H1 (cell line): ENCODE data around the gene NOM1. TPM values are rescaled to one million over a fixed set of nuclear protein-coding genes. Genes with fewer than 3 reads are reported as not detected.

Experiments used
- CTCF ChIA-PET: fragments of 300-600 bp; sonication (Branson Sonifier 250); formaldehyde crosslinking; loops from one replicate; lab custom pipeline; 2021; ENCODE audit not compliant: partially characterized antibody; lab: Charles Lee
- POLR2A ChIA-PET: fragments of 300-600 bp; sonication (Branson Sonifier 250); formaldehyde crosslinking; loops from one replicate; lab custom pipeline; 2021; ENCODE audit warnings: inconsistent platforms; ENCODE audit not compliant: partially characterized antibody; lab: Charles Lee
- DNase-seq, 2 experiments: peaks; one replicate each; pipeline versions ENCODE4 v3.0.0 to v3.0.0-alpha.2; 2010 to 2022; ENCODE audit warnings: low spot score in 2 of 2, low read depth in 1 of 2, mixed read lengths in 1 of 2
- FAIRE-seq: peaks from 2 replicates; lab custom pipeline; 2011; peaks lifted over from hg19 to GRCh38; lab: Jason Lieb, UNC
- H2AFZ ChIP-seq: 2 replicates; pipeline ENCODE4 v1.8.1; 2012; ENCODE audit warnings: low read length, inconsistent platforms
- H2AK5ac ChIP-seq: 2 replicates; pipeline ENCODE4 v1.6.1; 2013; ENCODE audit warnings: low read depth, low read length
- H2BK120ac ChIP-seq: replicated peaks from 2 replicates; pipeline ENCODE3; 2013; ENCODE audit warnings: low read depth, low read length, inconsistent platforms
- H2BK12ac ChIP-seq: 2 replicates; pipeline ENCODE4 v1.6.1; 2013; ENCODE audit warnings: low read depth, low read length
- H2BK15ac ChIP-seq: 2 replicates; pipeline ENCODE4 v1.6.1; 2013; ENCODE audit warnings: low read length
- H2BK20ac ChIP-seq: 2 replicates; pipeline ENCODE4 v1.6.1; 2013; ENCODE audit warnings: low read length
- H2BK5ac ChIP-seq: 2 replicates; pipeline ENCODE4 v1.6.1; 2013; ENCODE audit warnings: low read depth, low read length
- H3K14ac ChIP-seq: 2 replicates; pipeline ENCODE4 v1.6.1; 2013; ENCODE audit warnings: inconsistent platforms; ENCODE audit not compliant: insufficient read length
- H3K18ac ChIP-seq: 2 replicates; pipeline ENCODE4 v1.6.1; 2013; ENCODE audit warnings: low read length; ENCODE audit errors: extremely low read depth
- H3K23ac ChIP-seq: 2 replicates; pipeline ENCODE4 v1.6.1; 2013; ENCODE audit warnings: inconsistent platforms; ENCODE audit not compliant: insufficient read length
- H3K23me2 ChIP-seq: 2 replicates; pipeline ENCODE4 v1.6.1; 2013; ENCODE audit warnings: low read depth, low read length
- H3K27ac ChIP-seq: 2 replicates; pipeline ENCODE4 v1.6.1; 2011; ENCODE audit warnings: low read depth, low read length, inconsistent platforms
- H3K27me3 ChIP-seq, 4 experiments: replicated peaks in 1 of 4; 1 replicate in 1 of 4; 2 replicates in 3 of 4; pipeline versions ENCODE4 v1.6.1 to v1.8.1; 2011 to 2013; ENCODE audit warnings: low read length in 3 of 4, mild to moderate bottlenecking in 3 of 4, inconsistent platforms in 2 of 4, mixed read lengths in 2 of 4, moderate library complexity in 1 of 4; ENCODE audit not compliant: control insufficient read depth in 3 of 4, insufficient read depth in 3 of 4; ENCODE audit errors: extremely low read depth in 1 of 4
- H3K36me3 ChIP-seq, 4 experiments: 2 replicates each; pipeline versions ENCODE4 v1.6.1 to v1.8.1; 2011 to 2013; ENCODE audit warnings: mild to moderate bottlenecking in 4 of 4, low read length in 3 of 4, moderate library complexity in 2 of 4, control low read depth in 1 of 4, inconsistent platforms in 1 of 4; ENCODE audit not compliant: insufficient read depth in 4 of 4, control insufficient read depth in 2 of 4
- H3K4ac ChIP-seq: replicated peaks from 2 replicates; pipeline ENCODE3; 2013; ENCODE audit warnings: low read length, low read depth, mixed read lengths, inconsistent platforms; ENCODE audit not compliant: insufficient read length
- H3K4me1 ChIP-seq, 4 experiments: replicated peaks in 1 of 4; 1 replicate in 1 of 4; 2 replicates in 3 of 4; pipeline versions ENCODE4 v1.6.1 to v1.8.1; 2011 to 2013; ENCODE audit warnings: low read length in 3 of 4, inconsistent platforms in 2 of 4, mixed read lengths in 1 of 4; ENCODE audit not compliant: insufficient read depth in 4 of 4, control insufficient read depth in 3 of 4
- H3K4me2 ChIP-seq, 2 experiments: 2 replicates each; pipeline versions ENCODE4 v1.6.1 to v1.8.1; 2011 to 2013; ENCODE audit warnings: low read depth in 2 of 2, low read length in 2 of 2, control low read depth in 1 of 2, inconsistent platforms in 1 of 2, mild to moderate bottlenecking in 1 of 2; ENCODE audit not compliant: insufficient read depth in 1 of 2
- H3K4me3 ChIP-seq, 4 experiments: fragments of 200-600, 300-600 bp in 1 of 4; sonication (generic), shearing (Covaris generic), sonication (Bioruptor Twin) in 1 of 4; 2 replicates each; pipeline versions ENCODE4 v1.5.1 to v1.8.1; 2011 to 2016; ENCODE audit warnings: low read length in 4 of 4, low read depth in 3 of 4, control low read depth in 2 of 4, inconsistent platforms in 2 of 4, mild to moderate bottlenecking in 2 of 4, mixed read lengths in 1 of 4, moderate library complexity in 1 of 4; ENCODE audit not compliant: insufficient read depth in 2 of 4; ENCODE audit errors: extremely low read depth in 1 of 4
- H3K56ac ChIP-seq: replicated peaks from 2 replicates; pipeline ENCODE3; 2013; ENCODE audit warnings: low read depth, mild to moderate bottlenecking, mixed read lengths, low read length, inconsistent platforms; ENCODE audit not compliant: insufficient read length
- H3K79me1 ChIP-seq: 2 replicates; pipeline ENCODE4 v1.6.1; 2013; ENCODE audit warnings: low read depth, low read length, control low read depth
- H3K79me2 ChIP-seq, 2 experiments: 2 replicates each; pipeline versions ENCODE4 v1.6.1 to v1.8.1; 2012 to 2013; ENCODE audit warnings: low read length in 2 of 2, mild to moderate bottlenecking in 2 of 2, inconsistent platforms in 1 of 2; ENCODE audit not compliant: insufficient read depth in 2 of 2, control insufficient read depth in 1 of 2
- H3K9ac ChIP-seq, 4 experiments: replicated peaks in 1 of 4; 1 replicate in 1 of 4; 2 replicates in 3 of 4; pipeline versions ENCODE4 v1.6.1 to v1.8.1; 2011 to 2013; ENCODE audit warnings: low read depth in 3 of 4, low read length in 3 of 4, control low read depth in 2 of 4, mild to moderate bottlenecking in 2 of 4, moderate library complexity in 2 of 4, inconsistent platforms in 1 of 4; ENCODE audit errors: extremely low read depth in 1 of 4
- H3K9me3 ChIP-seq, 2 experiments: 2 replicates each; pipeline versions ENCODE4 v1.6.1 to v1.8.1; 2012 to 2013; ENCODE audit warnings: mild to moderate bottlenecking in 2 of 2, moderate library complexity in 2 of 2, control low read depth in 1 of 2, inconsistent platforms in 1 of 2, low read depth in 1 of 2, low read length in 1 of 2, mixed read lengths in 1 of 2; ENCODE audit not compliant: insufficient read depth in 2 of 2
- H4K20me1 ChIP-seq, 2 experiments: replicated peaks in 1 of 2; 2 replicates each; pipeline versions ENCODE3 to v1.8.1; 2011 to 2013; ENCODE audit warnings: inconsistent platforms in 2 of 2, low read length in 2 of 2, mild to moderate bottlenecking in 1 of 2; ENCODE audit not compliant: insufficient read depth in 2 of 2, control insufficient read depth in 1 of 2
- H4K5ac ChIP-seq: 2 replicates; pipeline ENCODE4 v1.6.1; 2013; ENCODE audit warnings: low read length, low read depth, mixed read lengths, inconsistent platforms; ENCODE audit not compliant: insufficient read length
- H4K8ac ChIP-seq: 2 replicates; pipeline ENCODE4 v1.8.0; 2013; ENCODE audit warnings: mild to moderate bottlenecking, moderate library complexity, low read length, inconsistent platforms; ENCODE audit not compliant: insufficient read depth; ENCODE audit errors: extremely low read depth
- H4K91ac ChIP-seq: replicated peaks from 2 replicates; pipeline ENCODE3; 2013; ENCODE audit warnings: low read length, mixed read lengths, inconsistent platforms; ENCODE audit not compliant: insufficient read length
- ATF3 ChIP-seq: IDR thresholded peaks from 2 replicates; pipeline ENCODE4 v1.6.1; 2011; ENCODE audit warnings: low read depth, mild to moderate bottlenecking, low read length; ENCODE audit not compliant: insufficient read depth
- BCL11A ChIP-seq, 2 experiments: IDR thresholded peaks; one replicate each; pipeline ENCODE4 v1.6.1; 2011; ENCODE audit warnings: low read depth in 2 of 2, low read length in 2 of 2, mild to moderate bottlenecking in 2 of 2
- CEBPB ChIP-seq: IDR thresholded peaks from 2 replicates; pipeline ENCODE4 v1.6.1; 2012; ENCODE audit warnings: low read depth, low read length
- E2F6 ChIP-seq: IDR thresholded peaks from 2 replicates; pipeline ENCODE4 v1.6.1; 2012; ENCODE audit warnings: inconsistent platforms
- EP300 ChIP-seq, 2 experiments: IDR thresholded peaks; 1 replicate in 1 of 2; 2 replicates in 1 of 2; pipeline ENCODE4 v1.6.1; 2011 to 2012; ENCODE audit warnings: low read depth in 2 of 2, low read length in 2 of 2, mild to moderate bottlenecking in 2 of 2, borderline replicate concordance in 1 of 2, inconsistent platforms in 1 of 2, moderate library complexity in 1 of 2
- EZH2 ChIP-seq: fragments of 200-600 bp; sonication (generic); IDR thresholded peaks from 2 replicates; pipeline ENCODE4 v1.7.1; 2012; ENCODE audit warnings: low read depth, mild to moderate bottlenecking, moderate library complexity, low read length, inconsistent platforms; ENCODE audit not compliant: severe bottlenecking
- GTF2F1 ChIP-seq: IDR thresholded peaks from 2 replicates; pipeline ENCODE4 v1.6.1; 2012; ENCODE audit warnings: low read depth, low read length, improper control_type of control experiment, borderline replicate concordance
- HDAC2 ChIP-seq, 2 experiments: fragments of 300-600 bp in 1 of 2; sonication (generic) in 1 of 2; IDR thresholded peaks; 2 replicates each; pipeline ENCODE4 v1.6.1; 2011 to 2012; ENCODE audit warnings: low read depth in 2 of 2, low read length in 2 of 2, mild to moderate bottlenecking in 2 of 2, moderate library complexity in 2 of 2, borderline replicate concordance in 1 of 2, inconsistent platforms in 1 of 2
- MAX ChIP-seq: IDR thresholded peaks from 2 replicates; pipeline ENCODE4 v1.6.1; 2012; ENCODE audit warnings: inconsistent platforms
- SAP30 ChIP-seq: fragments of 300-600 bp; sonication (generic); IDR thresholded peaks from 2 replicates; pipeline ENCODE4 v1.7.1; 2012; ENCODE audit warnings: low read length, moderate library complexity, mild to moderate bottlenecking, inconsistent platforms; ENCODE audit not compliant: insufficient read depth, insufficient replicate concordance
- TCF12 ChIP-seq: IDR thresholded peaks from 2 replicates; pipeline ENCODE4 v1.6.1; 2011; ENCODE audit warnings: low read depth, mild to moderate bottlenecking, low read length
- WGBS, 2 experiments: shearing (Covaris generic) in 1 of 2; methylation state at CpG; one replicate each; pipeline versions ENCODE4 v1.1.6 to v1.1.7; 2013 to 2015; ENCODE audit warnings: low lambda C conversion rate in 2 of 2, mixed read lengths in 2 of 2, inconsistent platforms in 1 of 2, low coverage in 1 of 2, missing lambda C conversion rate in 1 of 2; ENCODE audit not compliant: insufficient replicate concordance in 2 of 2, insufficient coverage in 1 of 2, insufficient read length in 1 of 2; ENCODE audit errors: extremely low coverage in 1 of 2, missing lambda C conversion rate in 1 of 2; 5-methylcytosine and 5-hydroxymethylcytosine counted together
- polyA plus RNA-seq, 7 experiments: library from polyadenylated mRNA; depleted of rRNA in 3 of 7; stranded (reverse) in 5 of 7; unstranded in 2 of 7; fragments of >200 nt in 5 of 7; fragments of 200-250 nt in 2 of 7; gene quantifications; 1 replicate in 5 of 7; 2 replicates in 1 of 7; 4 replicates in 1 of 7; pipeline versions ENCODE4 v1.2.1 to v1.2.3, GENCODE V29; 2011 to 2013; ENCODE audit warnings: missing spikeins in 2 of 7, mixed read lengths in 2 of 7
- total RNA-seq: library from RNA; stranded (reverse); fragmentation: NEBNext Ultra II Directional; extraction: Animal tissue kit (Norgen Biotek cat#: 25700); gene quantifications from 2 replicates; pipeline ENCODE4 v1.2.1, GENCODE V29; 2021

NOM1 gene
- total and polyA plus RNA-seq, 2 of the 8 experiments (the other 6 are each of a cell fraction or from before 2014, with no cell fraction given) = 10.6 to 29.1 TPM

GRCh38 chr7:156956727-156957126 is 7.2 kb downstream of the NOM1 start:
- POLR2A ChIA-PET = interaction anchor here (0.6 to 1.3 kb wide), 3 partner anchors 9 to 1203 kb away, joined by 3 to 5 read pairs (median 3); no protein-coding TSS in a partner anchor
- Histone ChIP-seq H3K36me3 (peaks cover 40 to 85% (median 74%) of the 10 kb centered on the region in 4 experiments), H2BK12ac (no peak overlapping the region), H3K9me3 (no peaks in the 10 kb centered on the region), H3K4ac (no peak overlapping the region), H2BK120ac (no peak overlapping the region), H2AK5ac (no peak overlapping the region), H3K18ac (no peak overlapping the region), H3K27ac (no peak overlapping the region), H2BK20ac (no peak overlapping the region), H3K4me2 (no peak overlapping the region), H2AFZ (no peak overlapping the region), H2BK15ac (no peak overlapping the region), H3K56ac (no peak overlapping the region), H3K9ac (no peak overlapping the region), H4K8ac (no peak overlapping the region), H3K4me3 (no peak overlapping the region), H3K4me1 (no peaks in the 10 kb centered on the region; a peak in 2 of 7 replicates), H4K5ac (no peak overlapping the region), H3K23me2 (no peaks in the 10 kb centered on the region), H4K91ac (no peak overlapping the region), H3K27me3 (no peaks in the 10 kb centered on the region), H3K79me1 (peaks cover 14% of the 10 kb centered on the region), H3K79me2 (peaks cover 5 to 46% of the 10 kb centered on the region in 2 experiments; a peak in 3 of 4 replicates), H3K23ac (no peak overlapping the region), H3K14ac (no peak overlapping the region), H4K20me1 (peaks cover 10 to 26% of the 10 kb centered on the region in 2 experiments), H2BK5ac (no peak overlapping the region)
- CTCF ChIA-PET = interaction anchor here (0.5 kb wide), 1 partner anchor 225 kb away, joined by 3 read pairs; no protein-coding TSS in a partner anchor
- DNase-seq (no peak), FAIRE-seq (no peak)
- 98% methylated on average over 2 of the region's 2 CpGs; no CpG with 5 or more reads in 1 of the 2 experiments for WGBS, 2 experiments
- TF ChIP-seq MAX (no peak), E2F6 (no peak), EZH2 (no peak), CEBPB (no peak), HDAC2 (IDR thresholded peaks at IDR 0.05; ENCODE audit: borderline replicate concordance in 1 of 2, low read depth in 2 of 2, low read length in 2 of 2) (no peak), GTF2F1 (no peak), SAP30 (no peak), EP300 (IDR thresholded peaks at IDR 0.05; ENCODE audit: borderline replicate concordance in 1 of 2, low read depth in 2 of 2, low read length in 2 of 2) (no peak), TCF12 (no peak), ATF3 (no peak), BCL11A (IDR thresholded peaks at IDR 0.05; ENCODE audit: low read depth in 2 of 2, low read length in 2 of 2) (no peak)
